HUES48 (cell line): ENCODE data around the gene SRC.

Source experiments
- H3K27ac ChIP-seq: one replicate; pipeline ENCODE4 v1.7.0; 2013; ENCODE audit warnings: low read depth, low read length, inconsistent platforms
- H3K27me3 ChIP-seq: 2 replicates; pipeline ENCODE4 v1.6.1; 2013; ENCODE audit warnings: mild to moderate bottlenecking, low read length; ENCODE audit not compliant: control insufficient read depth, insufficient read depth
- H3K36me3 ChIP-seq: 2 replicates; pipeline ENCODE4 v1.6.1; 2013; ENCODE audit warnings: low read length; ENCODE audit not compliant: control insufficient read depth, insufficient read depth
- H3K4me1 ChIP-seq: 2 replicates; pipeline ENCODE4 v1.6.1; 2013; ENCODE audit warnings: mild to moderate bottlenecking, low read length; ENCODE audit not compliant: control insufficient read depth, insufficient read depth
- H3K4me3 ChIP-seq: 2 replicates; pipeline ENCODE4 v1.5.1; 2013; ENCODE audit warnings: mild to moderate bottlenecking, low read depth, low read length
- H3K9ac ChIP-seq: 2 replicates; pipeline ENCODE4 v1.6.1; 2013; ENCODE audit warnings: mild to moderate bottlenecking, low read depth, low read length, moderate library complexity
- H3K9me3 ChIP-seq: 2 replicates; pipeline ENCODE4 v1.6.1; 2013; ENCODE audit warnings: low read length; ENCODE audit not compliant: control insufficient read depth, insufficient read depth

Gene SRC

GRCh38 chr20:37346236-37346534, 245 bp downstream of the SRC start:
- Histone ChIP-seq H3K36me3 (peaks cover 7% of the 10 kb centered on the region; the same call in 1 of the 2 replicates), H3K4me1 (peaks cover 6% of the 10 kb centered on the region; the same call in 1 of the 2 replicates), H3K27ac (peak overlapping the region; percentile 72), H3K9me3 (no peaks in the 10 kb centered on the region), H3K27me3 (no peaks in the 10 kb centered on the region), H3K4me3 (peak overlapping the region; percentile 59; the same call in 1 of the 2 replicates), H3K9ac (no peak overlapping the region)

- Histone ChIP-seq H3K4me1 (peaks cover 6% of the 10 kb centered on the region; the same call in 1 of the 2 replicates), H3K9me3 (no peaks in the 10 kb centered on the region), H3K36me3 (peaks cover 8% of the 10 kb centered on the region; the same call in 1 of the 2 replicates), H3K27me3 (no peaks in the 10 kb centered on the region), H3K27ac (peak overlapping the region; percentile 43), H3K4me3 (peak overlapping the region; percentile 54), H3K9ac (no peak overlapping the region)
These were observed 801 bp downstream of the SRC start for GRCh38 chr20:37346535-37347346.

- H3K27me3 ChIP-seq: no peaks in the 10 kb centered on the region
- H3K4me1 ChIP-seq: peaks cover 6% of the 10 kb centered on the region; the same call in 1 of the 2 replicates
- H3K9ac ChIP-seq: no peak overlapping the region
- no peaks in the 10 kb centered on the region for H3K9me3 ChIP-seq
- no peak overlapping the region for H3K27ac ChIP-seq
- peaks cover 8% of the 10 kb centered on the region; the same call in 1 of the 2 replicates for H3K36me3 ChIP-seq
- H3K4me3 ChIP-seq: no peak overlapping the region; the same call in 1 of the 2 replicates
These were observed 1.4 kb downstream of the SRC start for GRCh38 chr20:37347347-37347823.

- Histone ChIP-seq H3K4me3 (no peak overlapping the region), H3K36me3 (peaks cover 8% of the 10 kb centered on the region; the same call in 1 of the 2 replicates), H3K27ac (no peak overlapping the region), H3K9me3 (no peaks in the 10 kb centered on the region), H3K9ac (no peak overlapping the region), H3K4me1 (peaks cover 6% of the 10 kb centered on the region; the same call in 1 of the 2 replicates), H3K27me3 (no peaks in the 10 kb centered on the region)
These were observed 2.2 kb downstream of the SRC start for GRCh38 chr20:37347891-37348791.

GRCh38 chr20:37348792-37349516, 3.0 kb downstream of the SRC start:
- H3K36me3 ChIP-seq: peaks cover 15% of the 10 kb centered on the region; the same call in 1 of the 2 replicates
- no peak overlapping the region for H3K27ac ChIP-seq
- H3K9ac ChIP-seq: no peak overlapping the region
- peaks cover 6% of the 10 kb centered on the region; the same call in 1 of the 2 replicates for H3K4me1 ChIP-seq
- H3K27me3 ChIP-seq: no peaks in the 10 kb centered on the region
- H3K9me3 ChIP-seq: no peaks in the 10 kb centered on the region
- H3K4me3 ChIP-seq: no peak overlapping the region

- Histone ChIP-seq H3K9ac (no peak overlapping the region), H3K27me3 (no peaks in the 10 kb centered on the region), H3K4me3 (no peak overlapping the region), H3K9me3 (no peaks in the 10 kb centered on the region), H3K4me1 (0 out of 2 replicates have a peak, but pooled peaks cover 2% of the 10 kb centered on the region), H3K27ac (no peak overlapping the region), H3K36me3 (peaks cover 15% of the 10 kb centered on the region; the same call in 1 of the 2 replicates)
These were observed 3.9 kb downstream of the SRC start for GRCh38 chr20:37349517-37350491.

- Histone ChIP-seq H3K9me3 (no peaks in the 10 kb centered on the region), H3K4me3 (no peak overlapping the region), H3K9ac (no peak overlapping the region), H3K36me3 (peaks cover 15% of the 10 kb centered on the region; the same call in 1 of the 2 replicates), H3K27me3 (no peaks in the 10 kb centered on the region), H3K27ac (no peak overlapping the region), H3K4me1 (0 out of 2 replicates have a peak, but pooled peaks cover 2% of the 10 kb centered on the region)
These were observed 5.0 kb downstream of the SRC start for GRCh38 chr20:37350649-37351574.

- H3K4me3 ChIP-seq: no peak overlapping the region
- no peak overlapping the region for H3K9ac ChIP-seq
- H3K9me3 ChIP-seq: no peaks in the 10 kb centered on the region
- 0 out of 2 replicates have a peak, but pooled peaks cover 2% of the 10 kb centered on the region for H3K4me1 ChIP-seq
- H3K36me3 ChIP-seq: peaks cover 15% of the 10 kb centered on the region; the same call in 1 of the 2 replicates
- H3K27me3 ChIP-seq: no peaks in the 10 kb centered on the region
- no peak overlapping the region for H3K27ac ChIP-seq
These were observed 6.0 kb downstream of the SRC start for GRCh38 chr20:37351689-37352607.
